A549 treated with Mapracorat at 1 μM for 4 hours (cell line): Measurements from ENCODE around the gene GLRX2. TPM values are rescaled to one million over a fixed set of nuclear protein-coding genes. Genes with fewer than 3 reads are reported as not detected.

ENCODE experiments used
- total RNA-seq: library from RNA; stranded (reverse); fragments of 200-300 nt; extraction: Qiagen RNA extraction; gene quantifications from 5 replicates; pipeline ENCODE4 v1.2.3, GENCODE V29; 2022

The GLRX2 gene, protein sequence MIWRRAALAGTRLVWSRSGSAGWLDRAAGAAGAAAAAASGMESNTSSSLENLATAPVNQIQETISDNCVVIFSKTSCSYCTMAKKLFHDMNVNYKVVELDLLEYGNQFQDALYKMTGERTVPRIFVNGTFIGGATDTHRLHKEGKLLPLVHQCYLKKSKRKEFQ
- total RNA-seq, result 39.7 to 50.8 TPM (median 46.9 TPM) in 5 replicates

DNA sequence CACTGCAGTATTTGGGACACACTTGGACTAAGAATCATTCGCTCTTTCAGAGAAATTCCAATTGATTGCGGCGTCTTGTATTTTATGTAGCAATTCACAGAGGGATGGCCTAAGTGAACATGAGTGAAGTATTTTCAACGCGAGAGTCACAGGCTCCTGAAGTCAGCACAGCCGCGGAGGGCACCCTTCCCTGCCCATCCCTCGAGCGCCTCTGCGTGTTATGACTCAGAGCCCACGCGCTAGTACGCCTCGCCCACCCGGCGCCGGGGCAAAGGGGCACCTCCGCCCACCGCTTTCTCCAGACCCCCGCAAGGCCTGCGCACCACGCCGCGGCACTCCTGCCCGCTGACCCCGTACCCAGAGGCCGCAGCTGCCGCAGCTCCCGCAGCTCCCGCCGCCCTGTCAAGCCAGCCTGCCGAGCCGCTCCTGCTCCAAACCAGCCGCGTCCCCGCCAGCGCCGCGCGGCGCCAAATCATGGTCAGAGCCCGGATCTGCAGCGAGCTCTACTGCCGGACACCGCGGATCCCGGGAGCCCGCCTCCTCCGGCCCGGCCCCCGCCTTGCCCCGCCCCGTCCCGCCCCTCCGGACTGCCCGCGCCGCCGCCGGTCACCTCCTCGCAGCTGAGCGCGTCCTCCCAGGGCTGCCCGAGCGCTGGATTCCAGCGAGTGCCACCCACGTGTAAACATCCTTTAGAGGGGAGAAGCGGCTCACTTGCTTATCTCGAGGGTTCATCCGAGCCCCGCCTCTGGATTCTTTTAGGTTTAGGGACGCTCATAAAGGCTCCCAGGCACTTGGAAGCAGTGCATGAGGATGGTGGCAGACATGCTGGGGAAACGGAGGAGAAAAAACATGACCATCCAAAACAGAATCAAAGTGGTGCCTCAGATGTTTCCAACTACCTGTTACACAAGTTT lies at the start of gene GLRX2:
GLRX2 (minus strand) TSS at position 508 of the 914 bp plus-strand sequence; CDS start at position 476, 32 bp downstream.

DNA sequence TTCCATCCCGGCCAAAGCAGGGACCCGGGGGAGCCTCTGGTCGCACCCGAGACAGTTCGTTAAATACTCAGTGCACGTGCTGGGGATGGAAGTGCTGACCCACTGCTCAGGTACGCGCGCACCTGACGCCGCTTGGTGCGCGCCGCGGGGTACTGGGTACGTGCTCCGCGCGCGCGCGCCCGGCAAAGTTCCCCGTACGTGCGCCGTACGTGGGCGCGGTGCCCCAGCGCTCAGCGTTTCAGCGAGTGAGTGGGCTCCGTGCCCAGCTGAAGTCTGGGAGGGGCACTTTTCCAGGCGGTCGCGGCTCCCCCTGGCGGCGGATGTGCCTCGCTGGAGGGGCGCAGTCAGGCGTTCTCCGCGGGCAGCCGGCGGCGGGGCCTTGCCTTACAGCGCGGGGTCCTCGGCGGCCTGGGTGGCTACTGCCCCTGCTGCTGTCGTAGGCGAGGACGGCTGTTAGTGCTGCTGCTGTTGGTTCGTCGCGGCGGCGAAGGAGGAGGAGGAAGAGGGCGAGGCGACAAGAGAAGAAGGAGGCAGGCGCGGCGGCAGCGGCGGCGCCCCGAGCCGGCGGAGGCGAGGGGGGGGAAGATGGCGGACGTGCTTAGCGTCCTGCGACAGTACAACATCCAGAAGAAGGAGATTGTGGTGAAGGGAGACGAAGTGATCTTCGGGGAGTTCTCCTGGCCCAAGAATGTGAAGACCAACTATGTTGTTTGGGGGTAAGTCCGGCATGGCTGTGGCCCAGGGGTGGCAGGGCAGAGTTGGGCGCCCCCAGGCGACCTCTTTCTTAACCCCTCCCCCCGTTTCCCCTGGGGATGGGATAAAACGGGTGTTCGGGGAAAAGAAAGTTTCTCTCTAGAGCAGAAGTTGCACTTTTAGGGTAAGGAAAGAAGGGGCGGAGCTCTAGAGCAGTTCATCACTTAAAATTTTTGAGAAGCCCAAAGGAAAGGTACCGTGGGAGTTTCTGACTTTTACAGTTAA lies 16.7 kb upstream of the GLRX2 start, which contains the start of gene CDC73:
CDC73 (plus strand) TSS at position 416 of the 978 bp plus-strand sequence; CDS start at position 586, 170 bp downstream.

DNA sequence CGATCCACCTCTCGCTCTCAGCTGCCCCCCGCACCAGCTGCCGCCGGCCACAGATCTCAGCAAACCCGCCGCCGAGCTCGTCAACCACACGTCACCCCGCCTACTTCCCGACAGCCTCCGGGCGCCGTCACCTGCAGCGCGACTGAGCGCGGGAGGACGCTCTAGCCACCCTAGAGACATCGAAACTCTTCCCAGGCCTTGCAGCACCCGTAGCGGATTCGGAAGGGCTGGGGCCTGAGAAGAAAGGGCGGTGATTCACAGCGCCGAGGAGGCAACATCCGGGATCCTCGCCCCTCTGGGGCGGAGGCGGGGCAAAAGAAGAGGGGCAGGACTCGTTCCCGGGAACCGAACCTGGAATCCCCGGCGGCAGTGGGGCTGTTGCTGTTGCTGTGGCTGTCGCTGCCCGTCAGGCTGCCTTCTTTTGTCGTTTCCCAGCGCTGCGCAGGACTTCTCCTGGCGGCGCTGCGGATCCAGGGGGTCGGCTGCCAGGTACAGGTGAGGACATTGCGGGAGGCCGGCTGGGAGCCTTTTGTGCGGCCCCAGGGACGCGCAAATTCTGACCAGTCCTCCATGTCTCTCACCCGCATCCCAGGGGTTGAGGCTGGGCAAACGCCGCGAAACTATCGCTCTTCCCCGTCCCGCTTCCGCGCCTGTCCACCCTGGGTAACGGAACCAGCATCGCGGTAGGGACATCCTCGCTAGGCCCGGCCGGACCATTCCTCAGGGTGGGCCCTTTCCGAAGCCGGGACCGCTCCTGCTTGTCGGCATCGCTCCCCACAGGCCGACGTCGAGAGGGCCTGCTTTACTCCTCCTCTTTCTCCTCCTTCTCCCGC lies 45.7 kb downstream of the GLRX2 start, which contains the start of the genes RO60 and UCHL5:
RO60 (plus strand) TSS at position 331 of the 833 bp plus-strand sequence. CDS start 9,443 bp downstream, outside the sequence.
UCHL5 (minus strand) TSS at position 79 of the 833 bp plus-strand sequence. CDS start 100 bp downstream, outside the sequence.

Other genes starting within 250 kb of the GLRX2 start
- gene UCHL5, start 46.1 kb downstream of the GLRX2 start, total RNA-seq, result 37.1 to 43.7 TPM (median 42.5 TPM) in 5 replicates
- 23.3 to 31.1 TPM (median 25.5 TPM) in 5 replicates for gene RO60, start 45.8 kb downstream of the GLRX2 start, total RNA-seq
- gene CDC73, start 16.6 kb upstream of the GLRX2 start, total RNA-seq, result 26.3 to 35.0 TPM (median 31.4 TPM) in 5 replicates
- gene B3GALT2, start 81.2 kb upstream of the GLRX2 start, total RNA-seq, result not detected in 5 replicates